AG08396 (cell line): ENCODE results near the gene CACNA1B.
A peak's percentile ranks its signal among the peaks of the same experiment; 100 is the strongest.

Experiments used
- DNase-seq: peaks from one replicate; pipeline ENCODE4 v3.0.0; 2012; ENCODE audit warnings: low spot score, mixed read lengths

CACNA1B gene

GRCh38 chr9:137986268-137987099, 108.9 kb downstream of the CACNA1B start:
- DNase-seq, result no peak

GRCh38 chr9:137987244-137988030, 109.9 kb downstream of the CACNA1B start:
- DNase-seq, result no peak

DNA sequence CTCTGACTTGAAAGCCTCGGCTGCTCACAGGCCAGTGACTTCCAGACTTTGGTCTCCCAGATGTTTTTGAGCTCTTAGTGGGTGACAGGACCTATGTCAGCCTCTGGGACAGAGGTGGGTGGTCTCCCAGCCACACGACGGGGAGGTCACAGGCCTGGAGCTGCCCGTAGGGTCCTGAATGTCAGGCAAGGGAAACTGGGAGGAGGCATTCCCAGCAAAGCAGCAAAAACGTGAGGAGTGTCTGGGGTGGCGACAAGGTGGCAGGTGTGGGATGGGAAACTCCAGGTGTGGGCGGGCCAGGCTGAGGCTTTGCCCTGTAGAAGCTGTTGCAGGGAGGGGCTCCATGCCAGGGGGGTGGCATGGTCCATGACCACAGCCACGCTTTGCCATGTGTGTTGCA, 110.5 kb downstream of the CACNA1B start:
- no peak for DNase-seq

DNA sequence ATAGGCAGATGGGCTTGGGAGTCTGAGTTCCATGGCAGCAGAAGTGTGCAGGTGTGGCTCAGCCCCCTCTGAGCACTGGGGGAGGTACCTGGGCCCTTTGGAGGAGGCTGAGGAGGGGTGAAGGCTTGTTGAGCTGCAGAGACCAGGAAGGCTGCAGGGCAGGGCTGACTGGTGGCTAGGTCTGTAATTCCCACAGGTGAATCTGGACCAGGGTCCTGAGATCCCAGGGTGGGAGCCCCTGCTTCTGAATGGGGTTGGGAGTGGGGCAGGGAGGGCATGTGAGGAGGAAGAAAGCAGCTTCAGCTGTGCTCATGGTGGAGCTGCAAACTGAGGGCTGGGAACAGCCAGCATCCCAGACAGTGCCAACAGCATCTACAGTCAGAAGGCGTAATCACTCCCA, 111.1 kb downstream of the CACNA1B start:
- DNase-seq, result no peak

GRCh38 chr9:137989156-137989555, 111.6 kb downstream of the CACNA1B start:
- DNase-seq, result no peak

DNA sequence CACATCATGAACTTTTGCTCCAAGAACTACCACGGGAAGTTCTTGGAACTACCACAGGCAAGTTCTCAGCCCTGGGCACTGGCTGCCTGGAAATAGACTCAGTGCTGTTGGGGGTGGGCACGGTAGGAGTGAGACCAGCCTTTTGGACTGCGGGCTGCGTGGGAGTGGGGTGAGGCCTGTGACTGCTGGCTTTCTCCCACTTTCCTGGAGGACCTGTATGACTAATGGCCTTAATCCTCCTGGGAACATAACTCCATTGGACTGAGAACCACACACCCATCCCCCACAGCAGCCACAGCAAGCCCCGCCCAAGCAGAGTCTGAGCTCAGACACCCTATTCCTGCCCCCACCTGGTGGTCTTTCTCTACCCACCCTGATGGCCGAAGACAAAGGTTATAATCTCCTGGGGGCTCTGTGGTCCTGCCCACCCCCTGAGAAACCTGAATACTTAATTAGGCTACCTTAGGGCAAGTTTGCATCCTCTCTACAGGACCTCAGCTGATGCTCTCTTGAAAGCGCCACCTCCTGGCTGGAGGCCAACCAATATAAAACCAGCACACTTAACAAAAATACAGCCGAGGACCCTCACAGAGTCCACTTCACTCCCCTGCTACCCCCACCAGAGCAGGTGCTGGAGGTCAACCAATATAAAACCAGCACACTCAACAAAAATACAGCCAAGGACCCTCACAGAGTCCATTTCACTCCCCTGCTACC, 112.6 kb downstream of the CACNA1B start:
- DNase-seq, result no peak

DNA sequence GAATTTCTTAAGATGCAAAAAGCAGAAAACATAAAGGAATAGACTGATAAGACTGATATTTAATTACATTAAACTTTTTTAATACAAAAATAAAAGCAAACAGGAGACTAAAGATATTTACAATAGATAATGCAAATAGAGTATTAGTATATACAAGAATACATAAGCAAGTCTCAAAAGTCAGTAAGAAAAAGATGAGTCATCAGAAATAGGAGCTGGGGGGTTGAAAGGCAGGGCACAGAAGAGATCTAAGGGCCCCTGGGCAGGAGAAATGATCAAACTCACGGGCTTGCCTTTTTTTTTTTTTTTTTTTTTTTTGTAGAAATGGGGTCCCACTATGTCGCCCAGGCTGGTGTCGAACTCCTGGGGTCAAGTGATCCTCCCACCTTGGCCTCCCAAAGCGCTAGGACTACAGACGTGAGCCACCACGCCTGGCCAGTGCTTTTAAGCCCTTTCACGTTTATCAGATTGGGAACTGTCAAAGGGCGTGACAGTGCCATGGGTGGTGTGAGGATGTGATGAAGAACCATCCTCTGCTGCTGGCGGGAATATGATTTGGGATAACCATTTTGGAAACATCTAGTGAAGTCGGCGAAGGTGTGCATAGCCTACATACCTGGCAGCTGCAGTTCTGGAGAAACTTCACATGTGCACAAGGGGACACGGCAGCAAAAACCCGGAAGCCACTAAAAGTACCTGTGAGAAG, 126.1 kb downstream of the CACNA1B start:
- DNase-seq, result no peak

GRCh38 chr9:138006576-138007233, 129.1 kb downstream of the CACNA1B start:
- no peak for DNase-seq

DNA sequence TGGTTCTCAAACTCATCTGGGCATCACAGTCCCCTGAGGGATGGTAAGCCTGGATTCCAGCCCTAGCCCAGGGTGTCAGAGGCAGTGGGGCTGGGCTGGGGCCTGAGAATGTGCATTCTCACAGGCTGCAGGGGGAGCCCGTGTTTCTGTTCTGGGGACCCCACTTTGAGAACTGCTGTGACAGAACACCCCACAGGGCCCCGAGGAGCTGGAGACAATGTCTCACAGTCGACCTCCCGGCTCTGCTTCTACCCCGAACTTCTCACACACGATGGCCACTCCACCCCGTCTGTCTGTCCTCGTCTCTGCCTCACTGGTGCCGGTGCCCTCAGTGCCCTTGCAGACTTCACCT, 130.0 kb downstream of the CACNA1B start:
- no peak for DNase-seq

- peak; percentile 2 for DNase-seq
Observed at GRCh38 chr9:138007918-138008841, 130.6 kb downstream of the CACNA1B start.

GRCh38 chr9:138009016-138009802, 131.6 kb downstream of the CACNA1B start:
- DNase-seq, result no peak

DNA sequence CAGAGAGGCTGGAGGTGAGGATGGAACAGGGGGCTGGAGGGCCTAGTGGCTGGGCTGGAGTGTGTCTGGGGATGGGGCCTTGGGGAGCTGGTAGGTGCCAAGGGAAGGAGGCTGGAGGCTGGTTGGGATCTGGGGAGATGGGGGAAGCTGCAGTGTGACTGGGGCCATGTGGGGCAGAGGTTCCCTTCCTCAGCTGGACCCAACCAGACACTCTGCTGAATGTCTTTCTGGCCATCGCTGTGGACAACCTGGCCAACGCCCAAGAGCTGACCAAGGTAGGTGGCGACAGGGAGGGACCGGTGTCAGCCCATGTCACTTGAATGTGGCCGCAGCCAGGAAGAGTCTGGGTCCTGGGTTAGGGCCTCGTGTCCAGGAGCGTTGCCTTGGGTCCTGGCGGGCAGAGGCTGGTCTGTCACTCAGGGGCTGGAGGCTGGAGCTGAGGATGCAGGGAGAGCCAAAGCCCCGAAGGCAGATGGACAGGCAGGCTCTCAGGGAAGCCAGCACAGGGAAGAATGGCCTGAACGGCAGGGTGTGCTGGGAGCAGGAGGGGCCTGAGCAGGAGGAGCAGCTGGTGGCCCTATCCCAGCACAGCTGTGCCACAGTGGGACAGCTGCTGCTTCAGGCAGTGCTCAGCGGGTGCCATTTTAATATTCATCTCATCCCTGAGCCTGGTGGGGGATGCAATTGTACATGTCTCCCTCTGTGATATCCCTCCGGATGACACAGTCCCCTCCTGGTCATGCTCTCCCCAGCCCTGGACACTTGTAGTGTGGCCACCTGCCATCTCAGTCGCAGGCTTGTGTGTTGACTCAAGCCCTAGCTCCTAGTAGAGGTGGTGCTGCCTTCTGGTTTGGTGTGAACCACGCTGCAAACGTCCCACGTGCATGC, 132.5 kb downstream of the CACNA1B start:
- no peak for DNase-seq

DNA sequence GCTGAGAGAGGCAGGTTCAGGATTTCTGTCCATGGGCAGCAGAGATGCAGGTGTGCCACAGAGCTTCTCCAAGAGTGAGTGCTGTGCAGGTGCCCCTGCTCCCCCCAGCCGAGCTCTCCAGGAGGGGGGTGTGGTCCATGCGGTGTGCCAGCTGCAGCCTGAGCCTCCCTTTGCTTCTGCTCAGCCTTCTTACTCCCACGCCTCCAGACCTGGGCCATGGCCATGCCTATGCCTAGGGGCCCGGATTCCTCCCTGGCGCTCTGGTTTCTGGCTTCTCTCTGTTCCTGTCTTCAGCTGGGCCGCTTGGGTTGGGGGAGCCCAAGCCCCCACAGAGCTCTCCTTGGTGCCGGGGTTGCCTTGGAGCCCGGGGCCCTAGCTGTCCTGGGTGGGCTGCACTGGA, 133.3 kb downstream of the CACNA1B start:
- no peak for DNase-seq

- DNase-seq, result no peak
Observed at GRCh38 chr9:138011951-138012500, 134.4 kb downstream of the CACNA1B start.

GRCh38 chr9:138013273-138013672, 135.7 kb downstream of the CACNA1B start:
- no peak for DNase-seq

DNA sequence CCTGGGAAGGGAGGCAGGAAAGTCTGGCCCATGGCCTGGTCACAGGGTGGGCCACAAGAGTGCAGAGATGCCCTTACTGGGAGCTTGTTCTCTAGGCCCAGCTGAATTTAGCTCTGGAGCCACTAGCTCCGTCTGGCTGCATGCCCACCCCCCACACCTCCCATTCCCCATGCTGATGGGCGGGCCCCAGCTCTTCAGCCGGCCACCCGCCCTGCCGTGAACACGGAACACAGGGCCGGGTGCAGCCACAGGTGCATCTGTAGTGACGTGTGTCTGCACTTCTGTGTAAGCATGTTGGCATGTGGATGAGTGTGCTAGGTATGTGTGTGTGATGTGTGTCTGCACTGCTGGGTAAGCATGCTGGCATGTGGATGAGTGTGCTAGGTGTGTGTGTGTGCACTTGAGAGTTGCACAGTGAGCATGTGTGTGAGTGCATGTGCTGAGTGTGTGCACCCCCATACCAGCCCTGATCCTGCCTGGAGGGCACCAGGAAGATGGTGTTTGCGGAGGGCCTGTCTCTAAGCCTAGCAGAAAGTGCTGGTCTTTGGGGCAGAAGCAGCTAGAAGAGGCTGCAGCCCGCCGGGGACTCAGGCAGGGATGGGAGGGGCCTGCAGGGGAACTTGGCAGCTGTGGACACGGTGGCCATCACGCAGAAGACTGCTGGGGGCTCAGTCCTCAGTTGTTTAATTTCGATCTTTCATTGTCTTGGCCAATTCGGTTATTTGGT, 136.4 kb downstream of the CACNA1B start:
- DNase-seq, result no peak

- no peak for DNase-seq
Observed at GRCh38 chr9:138014563-138014945, 137.0 kb downstream of the CACNA1B start.
